Peyer's patch (tissue), 4 donors: ENCODE measurements around the gene FEV.

Experiments used
- POLR2A ChIP-seq, 2 donors: fragments of 450-650 bp; IDR thresholded peaks; one replicate each; pipeline ENCODE4 v1.5.1; 2017; ENCODE audit warnings: antibody characterized with exemption in 2 of 2, mild to moderate bottlenecking in 2 of 2, moderate library complexity in 2 of 2
- TF ChIP-seq, protein P1 (sequence below), 6 experiments: fragments of 450-650 bp in 4 of 6; fragments of 200-600 bp in 2 of 6; sonication (generic) in 1 of 6; IDR thresholded peaks; one replicate each; pipeline ENCODE4 v1.5.1; 2017 to 2019; ENCODE audit warnings: antibody characterized with exemption in 6 of 6, mild to moderate bottlenecking in 3 of 6, moderate library complexity in 1 of 6

DNA sequence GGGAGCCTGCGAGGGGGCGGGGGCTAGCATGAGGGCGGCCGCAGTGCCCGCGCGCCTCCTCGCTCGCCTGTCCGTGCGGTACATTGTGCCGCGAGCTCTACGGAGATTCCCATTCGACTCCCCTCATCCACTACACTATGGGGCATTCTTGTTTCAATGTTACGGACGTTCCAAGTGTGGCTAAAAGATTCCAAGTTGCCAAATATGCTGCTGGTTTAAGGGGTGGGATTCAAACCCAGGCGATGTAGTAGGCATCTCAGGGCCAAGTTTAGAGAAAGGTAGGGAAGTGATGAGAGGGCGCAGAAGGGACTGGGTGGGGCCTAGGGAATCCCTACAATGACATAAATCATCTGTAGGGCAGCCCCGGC is 18.3 kb upstream of the FEV start:
- TF ChIP-seq, protein P1, sequence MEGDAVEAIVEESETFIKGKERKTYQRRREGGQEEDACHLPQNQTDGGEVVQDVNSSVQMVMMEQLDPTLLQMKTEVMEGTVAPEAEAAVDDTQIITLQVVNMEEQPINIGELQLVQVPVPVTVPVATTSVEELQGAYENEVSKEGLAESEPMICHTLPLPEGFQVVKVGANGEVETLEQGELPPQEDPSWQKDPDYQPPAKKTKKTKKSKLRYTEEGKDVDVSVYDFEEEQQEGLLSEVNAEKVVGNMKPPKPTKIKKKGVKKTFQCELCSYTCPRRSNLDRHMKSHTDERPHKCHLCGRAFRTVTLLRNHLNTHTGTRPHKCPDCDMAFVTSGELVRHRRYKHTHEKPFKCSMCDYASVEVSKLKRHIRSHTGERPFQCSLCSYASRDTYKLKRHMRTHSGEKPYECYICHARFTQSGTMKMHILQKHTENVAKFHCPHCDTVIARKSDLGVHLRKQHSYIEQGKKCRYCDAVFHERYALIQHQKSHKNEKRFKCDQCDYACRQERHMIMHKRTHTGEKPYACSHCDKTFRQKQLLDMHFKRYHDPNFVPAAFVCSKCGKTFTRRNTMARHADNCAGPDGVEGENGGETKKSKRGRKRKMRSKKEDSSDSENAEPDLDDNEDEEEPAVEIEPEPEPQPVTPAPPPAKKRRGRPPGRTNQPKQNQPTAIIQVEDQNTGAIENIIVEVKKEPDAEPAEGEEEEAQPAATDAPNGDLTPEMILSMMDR (IDR thresholded peaks at IDR 0.05): no peak
- TF ChIP-seq POLR2A (IDR thresholded peaks at IDR 0.05): no peak
